ENCODE data around the gene GRAP.
"Not testable (repeated sequence)": the region's sequence is repeated elsewhere in the genome, so short reads cannot be mapped to it uniquely, and the experiment has no call there.

Gene GRAP

GRCh38 chr17:19042369-19042768 is 4.4 kb downstream of the GRAP start:
- DNase-seq (ENCODE audit: low read depth), result not testable (repeated sequence)

- not testable (repeated sequence) for DNase-seq (ENCODE audit: low read depth)
These were observed 4.9 kb downstream of the GRAP start for GRCh38 chr17:19041871-19042270.

- not testable (repeated sequence) for DNase-seq (ENCODE audit: low read depth)
These were observed 6.4 kb downstream of the GRAP start for GRCh38 chr17:19040350-19040749.

GRCh38 chr17:19038730-19039129 is 8.0 kb downstream of the GRAP start:
- not testable (repeated sequence) for DNase-seq (ENCODE audit: low read depth)

- DNase-seq (ENCODE audit: low read depth), result not testable (repeated sequence)
These were observed 8.8 kb downstream of the GRAP start for GRCh38 chr17:19038007-19038406.

- DNase-seq (ENCODE audit: low read depth), result not testable (repeated sequence)
These were observed 9.2 kb downstream of the GRAP start for GRCh38 chr17:19037547-19037946.

GRCh38 chr17:19036186-19036585 is 10.6 kb downstream of the GRAP start:
- DNase-seq (ENCODE audit: low read depth), result not testable (repeated sequence)

GRCh38 chr17:19032377-19032988 is 14.3 kb downstream of the GRAP start:
- DNase-seq (ENCODE audit: low read depth), result not testable (repeated sequence)

- DNase-seq (ENCODE audit: low read depth), result not testable (repeated sequence)
These were observed 15.0 kb downstream of the GRAP start for GRCh38 chr17:19031729-19032128.

GRCh38 chr17:19030771-19031449 is 15.8 kb downstream of the GRAP start:
- not testable (repeated sequence) for DNase-seq (ENCODE audit: low read depth)

GRCh38 chr17:19029740-19030139 is 17.0 kb downstream of the GRAP start:
- DNase-seq (ENCODE audit: low read depth), result not testable (repeated sequence)

GRCh38 chr17:19028671-19029070 is 18.1 kb downstream of the GRAP start:
- DNase-seq (ENCODE audit: low read depth), result not testable (repeated sequence)

GRCh38 chr17:19024101-19025078 is 22.4 kb downstream of the GRAP start:
- DNase-seq (ENCODE audit: low read depth), result no peak

GRCh38 chr17:19023209-19023999 is 23.4 kb downstream of the GRAP start:
- no peak for DNase-seq (ENCODE audit: low read depth)

GRCh38 chr17:19022747-19023146 is 24.0 kb downstream of the GRAP start:
- no peak for DNase-seq (ENCODE audit: low read depth)

GRCh38 chr17:19022128-19022527 is 24.6 kb downstream of the GRAP start:
- DNase-seq (ENCODE audit: low read depth), result no peak

GRCh38 chr17:19021622-19022083 is 25.1 kb downstream of the GRAP start:
- DNase-seq (ENCODE audit: low read depth), result no peak

- not testable (repeated sequence) for DNase-seq (ENCODE audit: low read depth)
These were observed 25.6 kb downstream of the GRAP start for GRCh38 chr17:19021011-19021621.

GRCh38 chr17:19020016-19020415 is 26.7 kb downstream of the GRAP start:
- no peak for DNase-seq (ENCODE audit: low read depth)

- DNase-seq (ENCODE audit: low read depth), result no peak
These were observed 27.5 kb downstream of the GRAP start for GRCh38 chr17:19019041-19019941.

Measured in CMK (cell line).